Upper lobe of left lung (tissue), 6 donors: ENCODE measurements around the gene CYP3A4. TPM values are rescaled to one million over a fixed set of nuclear protein-coding genes. Genes with fewer than 3 reads are reported as not detected.

Source experiments
- ATAC-seq, 2 donors: fragments of 200-7000 bp; cut with Tn5 transposase; one replicate each; pipeline ENCODE4 v1.9.1; 2022; ENCODE audit warnings: mild to moderate bottlenecking in 2 of 2, moderate library complexity in 2 of 2; ENCODE audit not compliant: low FRiP score in 2 of 2
- DNase-seq, 2 donors: peaks; one replicate each; pipeline ENCODE4 v3.0.0-alpha.2; 2019 to 2020
- H3K27ac ChIP-seq, 4 donors: fragments of 200-600 bp; sonication (generic); one replicate each; pipeline ENCODE4 v1.5.1; 2016 to 2019
- H3K27me3 ChIP-seq, 4 donors: fragments of 200-600 bp; sonication (generic); one replicate each; pipeline ENCODE4 v1.5.1; 2017 to 2019
- H3K36me3 ChIP-seq, 4 donors: fragments of 200-600 bp; sonication (generic); one replicate each; pipeline ENCODE4 v1.5.1; 2016 to 2019
- H3K4me1 ChIP-seq, 4 donors: fragments of 200-600 bp; sonication (generic); one replicate each; pipeline ENCODE4 v1.5.1; 2018 to 2019
- H3K4me3 ChIP-seq, 4 donors: fragments of 200-600 bp; sonication (generic); one replicate each; pipeline ENCODE4 v1.5.1; 2017 to 2019; ENCODE audit warnings: mild to moderate bottlenecking in 2 of 4, moderate library complexity in 1 of 4
- H3K9me3 ChIP-seq, 4 donors: fragments of 200-600 bp; sonication (generic); one replicate each; pipeline ENCODE4 v1.5.1; 2018 to 2019
- CTCF ChIP-seq, 6 experiments: fragments of 450-650 bp in 4 of 6; fragments of 200-600 bp in 2 of 6; sonication (generic) in 2 of 6; IDR thresholded peaks; one replicate each; pipeline ENCODE4 v1.5.1; 2016 to 2019; ENCODE audit warnings: antibody characterized with exemption in 6 of 6
- EP300 ChIP-seq, 4 donors: sonication (generic); formaldehyde crosslinking; IDR thresholded peaks; one replicate each; pipeline ENCODE4 v1.5.1; 2017; ENCODE audit warnings: antibody characterized with exemption in 4 of 4, control low read depth in 2 of 4
- POLR2A ChIP-seq, 4 donors: fragments of 450-650 bp; IDR thresholded peaks; one replicate each; pipeline ENCODE4 v1.5.1; 2016 to 2017; ENCODE audit warnings: antibody characterized with exemption in 4 of 4, mild to moderate bottlenecking in 2 of 4
- POLR2AphosphoS5 ChIP-seq, 2 donors: sonication (generic); formaldehyde crosslinking; IDR thresholded peaks; one replicate each; pipeline ENCODE4 v1.5.1; 2017; ENCODE audit warnings: antibody characterized with exemption in 2 of 2
- WGBS, 2 donors: methylation state at CpG; one replicate each; pipeline ENCODE4 v1.1.5; 2017 to 2018; 5-methylcytosine and 5-hydroxymethylcytosine counted together
- total RNA-seq, 6 donors: library from RNA; depleted of rRNA in 4 of 6; stranded (reverse); fragments of >200 nt in 4 of 6; gene quantifications; one replicate each; pipeline versions ENCODE4 v1.1.0 to v1.2.1, GENCODE V29; 2016 to 2021
- donor health status: DM: no; HTN: no; CAD: no; lungs with moderate emphysema.
- donor health status: DM: no; HTN: yes; CAD: no; lungs with severe emphysema.

The CYP3A4 gene
- total RNA-seq: 1 to 10 TPM in 1 of 6 donors, under 1 TPM in 2, not detected in 3; 0.34 to 1.5 (median 0.46) TPM

GRCh38 chr7:99784007-99784406, at the start of gene CYP3A4:
TSS of gene CYP3A4 (minus strand) at chr7:99784184. CDS start at chr7:99784081, 103 bp downstream.
- Histone ChIP-seq H3K36me3 (no peaks in the 10 kb centered on the region), H3K9me3 (no peaks in the 10 kb centered on the region), H3K27ac (no peak within 1 kb of the TSS), H3K27me3 (no peaks in the 10 kb centered on the region), H3K4me1 (no peaks in the 10 kb centered on the region), H3K4me3 (no peak within 1 kb of the TSS)
- ATAC-seq (no peak), DNase-seq (no peak)
- no peak for TF ChIP-seq POLR2A (IDR thresholded peaks at IDR 0.05)
- TF ChIP-seq CTCF (IDR thresholded peaks at IDR 0.05): no peak
- TF ChIP-seq EP300 (IDR thresholded peaks at IDR 0.05): no peak
- no peak for TF ChIP-seq POLR2AphosphoS5 (IDR thresholded peaks at IDR 0.05)

- H3K36me3 ChIP-seq: no peaks in the 10 kb centered on the region
- TF ChIP-seq EP300 (IDR thresholded peaks at IDR 0.05) (no peak), POLR2AphosphoS5 (IDR thresholded peaks at IDR 0.05) (no peak), POLR2A (IDR thresholded peaks at IDR 0.05) (no peak), CTCF (IDR thresholded peaks at IDR 0.05) (no peak)
- no peak overlapping the region for H3K27ac ChIP-seq
- H3K4me1 ChIP-seq: peaks cover 0 to 8% (median 3%) of the 10 kb centered on the region in 4 donors
- WGBS, 2 donors: 63% methylated on average over 8 of the region's 8 CpGs
- ATAC-seq: no peak
- H3K27me3 ChIP-seq: no peaks in the 10 kb centered on the region
- no peak overlapping the region for H3K4me3 ChIP-seq
- no peaks in the 10 kb centered on the region for H3K9me3 ChIP-seq
- DNase-seq: no peak
Measured at GRCh38 chr7:99833289-99833877, 49.4 kb upstream of the CYP3A4 start.

- DNase-seq (no peak), ATAC-seq (no peak)
- Histone ChIP-seq H3K9me3 (no peaks in the 10 kb centered on the region), H3K36me3 (no peaks in the 10 kb centered on the region), H3K4me3 (no peak overlapping the region), H3K27ac (no peak overlapping the region), H3K4me1 (peaks cover 0 to 8% (median 0%) of the 10 kb centered on the region in 4 donors), H3K27me3 (no peaks in the 10 kb centered on the region)
- TF ChIP-seq POLR2A (IDR thresholded peaks at IDR 0.05) (no peak), POLR2AphosphoS5 (IDR thresholded peaks at IDR 0.05) (no peak), EP300 (IDR thresholded peaks at IDR 0.05) (no peak), CTCF (IDR thresholded peaks at IDR 0.05) (no peak)
Measured at GRCh38 chr7:99831595-99831994, 47.6 kb upstream of the CYP3A4 start.

GRCh38 chr7:99829524-99830160, 45.7 kb upstream of the CYP3A4 start:
- Histone ChIP-seq H3K9me3 (no peaks in the 10 kb centered on the region), H3K4me1 (peaks cover 0 to 10% (median 0%) of the 10 kb centered on the region in 4 donors), H3K4me3 (no peak overlapping the region), H3K27ac (peak overlapping the region in 1 of 4 donors; percentile 13), H3K27me3 (no peaks in the 10 kb centered on the region), H3K36me3 (no peaks in the 10 kb centered on the region)
- TF ChIP-seq POLR2AphosphoS5 (IDR thresholded peaks at IDR 0.05) (no peak), POLR2A (IDR thresholded peaks at IDR 0.05) (no peak), EP300 (IDR thresholded peaks at IDR 0.05) (no peak), CTCF (IDR thresholded peaks at IDR 0.05) (no peak)
- no peak for DNase-seq
- 79 to 81% methylated on average over 1 of the region's 1 CpG for WGBS, 2 donors
- no peak for ATAC-seq

GRCh38 chr7:99828811-99829210, 44.8 kb upstream of the CYP3A4 start:
- H3K4me1 ChIP-seq: peaks cover 0 to 10% (median 0%) of the 10 kb centered on the region in 4 donors
- TF ChIP-seq EP300 (IDR thresholded peaks at IDR 0.05) (no peak), CTCF (IDR thresholded peaks at IDR 0.05) (no peak), POLR2AphosphoS5 (IDR thresholded peaks at IDR 0.05) (no peak), POLR2A (IDR thresholded peaks at IDR 0.05) (no peak)
- DNase-seq (no peak), ATAC-seq (no peak)
- no peaks in the 10 kb centered on the region for H3K36me3 ChIP-seq
- no peak overlapping the region for H3K4me3 ChIP-seq
- H3K9me3 ChIP-seq: no peaks in the 10 kb centered on the region
- H3K27ac ChIP-seq: peak overlapping the region in 1 of 4 donors; percentile 25
- no peaks in the 10 kb centered on the region for H3K27me3 ChIP-seq
